Nephron (organoid): Measurements from ENCODE around the gene PRKG1.
"Not testable (repeated sequence)": the region's sequence is repeated elsewhere in the genome, so short reads cannot be mapped to it uniquely, and the experiment has no call there.

ENCODE experiments used
- H3K27ac Mint-ChIP-seq, 3 experiments: 2 replicates each; pipeline ENCODE4 v1.8.0; 2020; ENCODE audit warnings: mixed read lengths in 3 of 3, mild to moderate bottlenecking in 2 of 3, moderate library complexity in 1 of 3
- H3K27me3 Mint-ChIP-seq: 2 replicates; pipeline ENCODE4 v1.8.0; 2021; ENCODE audit warnings: low read depth, mild to moderate bottlenecking, moderate library complexity, mixed read lengths
- H3K36me3 Mint-ChIP-seq: 2 replicates; pipeline ENCODE4 v1.8.0; 2020; ENCODE audit warnings: low read depth, mixed read lengths
- H3K4me1 Mint-ChIP-seq: 2 replicates; pipeline ENCODE4 v1.8.0; 2020; ENCODE audit warnings: mixed read lengths
- H3K4me3 Mint-ChIP-seq, 3 experiments: 2 replicates each; pipeline ENCODE4 v1.8.0; 2020; ENCODE audit warnings: mild to moderate bottlenecking in 3 of 3, mixed read lengths in 3 of 3, moderate library complexity in 2 of 3
- H3K9me3 Mint-ChIP-seq: 2 replicates; pipeline ENCODE4 v1.8.0; 2020; ENCODE audit warnings: mixed read lengths
- CTCF ChIP-seq, 3 experiments: fragments of 200-600 bp; sonication (generic); IDR thresholded peaks; one replicate each; pipeline ENCODE4 v1.5.0; 2021; ENCODE audit warnings: antibody characterized with exemption in 3 of 3; ENCODE audit not compliant: unreplicated experiment in 3 of 3

Gene PRKG1

DNA sequence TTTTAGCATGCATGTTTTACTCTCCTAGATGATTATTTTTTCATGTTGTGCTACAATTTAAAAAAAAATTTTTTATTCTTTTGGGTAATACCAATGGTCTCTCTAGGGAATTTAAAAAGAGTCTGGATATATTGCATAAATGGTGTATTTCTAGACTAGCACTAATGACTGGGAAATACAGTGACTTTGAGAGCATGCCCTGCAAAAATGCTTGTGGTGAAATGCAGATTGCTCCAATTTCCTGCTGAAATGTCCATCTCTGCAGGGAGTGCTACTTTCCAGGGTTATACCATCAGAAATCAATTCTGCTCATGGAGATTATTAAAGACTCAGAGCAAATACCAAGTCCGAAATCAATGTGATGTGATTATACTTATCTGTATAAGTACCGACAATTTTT, 186.1 kb downstream of the PRKG1 start:
- Mint-ChIP-seq H3K4me1 (peaks cover 35% of the 10 kb centered on the region), H3K27ac (no peak overlapping the region), H3K4me3 (no peak overlapping the region), H3K27me3 (no peaks in the 10 kb centered on the region), H3K9me3 (no peaks in the 10 kb centered on the region), H3K36me3 (no peaks in the 10 kb centered on the region)
- TF ChIP-seq CTCF (IDR thresholded peaks at IDR 0.05; ENCODE audit: unreplicated experiment in 3 of 3) = no peak

DNA sequence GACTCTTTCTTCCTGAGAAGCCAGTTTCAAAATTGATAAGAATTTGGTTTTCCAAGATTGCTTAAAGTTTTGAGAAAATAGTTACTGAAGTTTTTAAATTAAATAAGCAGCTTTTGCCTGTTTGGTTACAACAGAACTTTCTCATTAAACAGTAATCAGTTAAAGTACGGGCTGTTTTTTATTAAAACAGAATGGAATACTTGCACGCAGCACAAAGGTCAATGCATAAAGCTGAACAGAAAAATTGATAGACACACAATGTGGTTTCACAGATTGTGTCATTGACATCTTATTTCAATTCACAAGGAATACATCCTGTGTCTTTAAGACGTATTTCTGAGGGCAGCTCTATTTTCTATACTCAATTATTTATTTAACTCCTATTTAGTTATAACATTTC, 192.2 kb downstream of the PRKG1 start:
- peaks cover 2% of the 10 kb centered on the region for H3K9me3 Mint-ChIP-seq
- peaks cover 23% of the 10 kb centered on the region for H3K4me1 Mint-ChIP-seq
- peaks cover 4% of the 10 kb centered on the region for H3K36me3 Mint-ChIP-seq
- H3K27ac Mint-ChIP-seq = no peak overlapping the region
- no peak overlapping the region for H3K4me3 Mint-ChIP-seq
- H3K27me3 Mint-ChIP-seq = no peaks in the 10 kb centered on the region
- TF ChIP-seq CTCF (IDR thresholded peaks at IDR 0.05; ENCODE audit: unreplicated experiment in 3 of 3) = no peak

- H3K9me3 Mint-ChIP-seq, H3K36me3 Mint-ChIP-seq, H3K27ac Mint-ChIP-seq, H3K27me3 Mint-ChIP-seq, H3K4me3 Mint-ChIP-seq: not testable (repeated sequence)
- peaks cover 31% of the 10 kb centered on the region for H3K4me1 Mint-ChIP-seq
Measured at GRCh38 chr10:51267980-51268570, 193.8 kb downstream of the PRKG1 start.

DNA sequence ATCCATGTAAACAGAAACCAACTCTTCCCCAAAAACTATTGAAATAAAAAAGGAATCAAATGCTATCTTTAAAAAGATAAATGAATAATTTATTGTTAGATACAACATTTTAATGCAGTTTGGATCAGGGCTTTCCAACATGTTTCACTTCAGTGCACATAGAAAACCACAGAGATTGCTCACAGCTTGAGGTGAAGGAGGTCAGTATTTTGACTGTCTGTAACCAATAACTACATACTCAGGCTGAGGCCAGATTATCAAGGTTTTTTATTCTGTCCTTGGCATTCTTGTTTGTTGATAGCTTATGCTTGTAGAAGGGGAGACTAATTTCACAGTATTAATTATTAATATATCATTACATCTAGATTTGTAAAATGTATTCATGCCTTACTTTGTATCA, 195.5 kb downstream of the PRKG1 start:
- Mint-ChIP-seq H3K4me3 (no peak overlapping the region), H3K27me3 (no peaks in the 10 kb centered on the region), H3K36me3 (peaks cover 4% of the 10 kb centered on the region), H3K9me3 (peaks cover 5% of the 10 kb centered on the region), H3K4me1 (peaks cover 39% of the 10 kb centered on the region), H3K27ac (peak overlapping the region in 1 of 3 experiments; percentile 20)
- TF ChIP-seq CTCF (IDR thresholded peaks at IDR 0.05; ENCODE audit: unreplicated experiment in 3 of 3) = no peak

- no peak overlapping the region for H3K4me3 Mint-ChIP-seq
- no peak for TF ChIP-seq CTCF (IDR thresholded peaks at IDR 0.05; ENCODE audit: unreplicated experiment in 3 of 3)
- H3K9me3 Mint-ChIP-seq = peaks cover 10% of the 10 kb centered on the region
- peaks cover 39% of the 10 kb centered on the region for H3K4me1 Mint-ChIP-seq
- H3K36me3 Mint-ChIP-seq = peaks cover 9% of the 10 kb centered on the region
- no peaks in the 10 kb centered on the region for H3K27me3 Mint-ChIP-seq
- peak overlapping the region in 2 of 3 experiments; percentile 12 to 18 for H3K27ac Mint-ChIP-seq
Measured at GRCh38 chr10:51270936-51271530, 196.7 kb downstream of the PRKG1 start.

DNA sequence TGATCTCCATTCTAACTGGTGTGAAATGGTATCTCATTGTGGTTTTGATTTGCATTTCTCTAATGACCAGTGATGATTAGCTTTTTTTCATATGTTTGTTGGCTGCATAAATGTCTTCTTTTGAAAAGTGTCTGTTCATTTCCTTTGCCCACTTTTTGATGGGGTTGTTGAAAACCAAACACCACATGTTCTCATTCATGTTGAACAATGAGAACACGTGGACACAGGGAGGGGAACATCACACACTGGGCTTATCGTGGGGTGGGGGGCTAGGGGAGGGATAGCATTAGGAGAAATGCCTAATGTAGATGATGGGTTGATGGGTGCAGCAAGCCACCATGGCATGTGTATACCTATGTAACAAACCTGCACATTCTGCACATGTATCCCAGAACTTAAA, 197.8 kb downstream of the PRKG1 start:
- H3K4me1 Mint-ChIP-seq = peaks cover 39% of the 10 kb centered on the region
- H3K27ac Mint-ChIP-seq = peak overlapping the region; percentile 65 to 92 (median 92)
- H3K36me3 Mint-ChIP-seq, H3K4me3 Mint-ChIP-seq, H3K27me3 Mint-ChIP-seq, H3K9me3 Mint-ChIP-seq: not testable (repeated sequence)

GRCh38 chr10:51272555-51272954, 198.3 kb downstream of the PRKG1 start:
- peaks cover 9% of the 10 kb centered on the region for H3K36me3 Mint-ChIP-seq
- TF ChIP-seq CTCF (IDR thresholded peaks at IDR 0.05; ENCODE audit: unreplicated experiment in 3 of 3) = no peak
- H3K27ac Mint-ChIP-seq = peak overlapping the region; percentile 65 to 92 (median 92)
- no peaks in the 10 kb centered on the region for H3K27me3 Mint-ChIP-seq
- H3K4me1 Mint-ChIP-seq = peaks cover 39% of the 10 kb centered on the region
- H3K9me3 Mint-ChIP-seq = peaks cover 13% of the 10 kb centered on the region
- H3K4me3 Mint-ChIP-seq = no peak overlapping the region
